AG04450 (cell line): ENCODE data around the gene STRADB. TPM values are rescaled to one million over a fixed set of nuclear protein-coding genes. Genes with fewer than 3 reads are reported as not detected.

Experiments used
- CTCF ChIA-PET: fragments of 300-600, 350-600 bp; formaldehyde crosslinking; extraction: SDS; loops from one replicate; lab custom pipeline; 2022; ENCODE audit warnings: antibody characterized with exemption, inconsistent platforms; lab: Charles Lee
- POLR2A ChIA-PET: fragments of 350-600 bp; formaldehyde crosslinking; extraction: SDS; loops from one replicate; lab custom pipeline; 2021; ENCODE audit warnings: antibody characterized with exemption, inconsistent platforms; lab: Yijun Ruan, JAX
- DNase-seq: peaks from one replicate; pipeline ENCODE4 v3.0.0-alpha.2; 2011; ENCODE audit warnings: low read depth, low spot score
- H3K27ac ChIP-seq: one replicate; pipeline ENCODE4 v1.5.1; 2012; ENCODE audit warnings: low read depth, low read length, control low read depth
- H3K27me3 ChIP-seq: one replicate; pipeline ENCODE4 v1.6.0; 2012; ENCODE audit warnings: low read length; ENCODE audit not compliant: control insufficient read depth, insufficient read depth
- H3K4me3 ChIP-seq: 2 replicates; pipeline ENCODE4 v1.5.1; 2011; ENCODE audit warnings: mild to moderate bottlenecking, low read depth, low read length, control low read depth
- H3K9me3 ChIP-seq: 2 replicates; pipeline ENCODE4 v1.5.1; 2012; ENCODE audit warnings: low read length; ENCODE audit not compliant: control insufficient read depth, insufficient read depth
- CTCF ChIP-seq: IDR thresholded peaks from 2 replicates; pipeline ENCODE4 v1.5.1; 2011; ENCODE audit warnings: low read depth, low read length, control low read depth, inconsistent platforms
- polyA plus RNA-seq: library from polyadenylated mRNA; depleted of rRNA; stranded (reverse); fragments of >200 nt; gene quantifications from 2 replicates; pipeline ENCODE4 v1.2.3, GENCODE V29; 2011

STRADB gene
- polyA plus RNA-seq, 1 experiment: 34.7 TPM

- POLR2A ChIA-PET: interaction anchor here (1.0 to 1.4 kb wide), 4 partner anchors 14 to 191 kb away, joined by 3 to 6 read pairs (median 4); partner anchors contain the start of gene TMEM237
Observed at GRCh38 chr2:201452058-201452921, 750 bp downstream of the STRADB start.

GRCh38 chr2:201452922-201453643 is 1.5 kb downstream of the STRADB start:
- H3K4me3 ChIP-seq: no peak overlapping the region
- POLR2A ChIA-PET: no interaction called here
- no peak for TF ChIP-seq CTCF
- CTCF ChIA-PET: interaction anchor here (0.9 to 1.2 kb wide), 3 partner anchors 42 to 221 kb away, joined by 3 to 10 read pairs (median 8); no protein-coding TSS in a partner anchor
- H3K27ac ChIP-seq: no peak overlapping the region
- H3K9me3 ChIP-seq: no peaks in the 10 kb centered on the region; the same call in 1 of the 2 replicates
- H3K27me3 ChIP-seq: no peaks in the 10 kb centered on the region
- DNase-seq: no peak

More at GRCh38 chr2:201452058-201452921, 750 bp downstream of the STRADB start:
- Histone ChIP-seq H3K27ac (no peak overlapping the region), H3K4me3 (peak overlapping the region; percentile 86), H3K9me3 (no peaks in the 10 kb centered on the region; the same call in 1 of the 2 replicates), H3K27me3 (no peaks in the 10 kb centered on the region)
- no peak for TF ChIP-seq CTCF
- CTCF ChIA-PET: interaction anchor here (0.9 to 1.5 kb wide), 4 partner anchors 9 to 220 kb away, joined by 3 to 10 read pairs (median 6); no protein-coding TSS in a partner anchor
- DNase-seq: no peak

- CTCF ChIA-PET: no interaction called here
Observed at GRCh38 chr2:201458381-201458780, 6.8 kb downstream of the STRADB start.

GRCh38 chr2:201460532-201460931 is 9.0 kb downstream of the STRADB start:
- POLR2A ChIA-PET: no interaction called here
- H3K27ac ChIP-seq: no peak overlapping the region
- CTCF ChIA-PET: no interaction called here
- H3K27me3 ChIP-seq: no peaks in the 10 kb centered on the region
- no peak overlapping the region for H3K4me3 ChIP-seq
- no peak for DNase-seq
- no peak for TF ChIP-seq CTCF
- H3K9me3 ChIP-seq: no peaks in the 10 kb centered on the region

More at GRCh38 chr2:201458381-201458780, 6.8 kb downstream of the STRADB start:
- no peaks in the 10 kb centered on the region for H3K27me3 ChIP-seq
- POLR2A ChIA-PET: no interaction called here
- no peak for DNase-seq
- no peaks in the 10 kb centered on the region for H3K9me3 ChIP-seq
- no peak overlapping the region for H3K27ac ChIP-seq
- no peak overlapping the region for H3K4me3 ChIP-seq
- no peak for TF ChIP-seq CTCF
